Measurements from ENCODE around the gene TRIM60. TPM values are rescaled to one million over a fixed set of nuclear protein-coding genes. Genes with fewer than 3 reads are reported as not detected.

The TRIM60 gene
- total RNA-seq, 1 donor from 2014 or later: not detected

DNA sequence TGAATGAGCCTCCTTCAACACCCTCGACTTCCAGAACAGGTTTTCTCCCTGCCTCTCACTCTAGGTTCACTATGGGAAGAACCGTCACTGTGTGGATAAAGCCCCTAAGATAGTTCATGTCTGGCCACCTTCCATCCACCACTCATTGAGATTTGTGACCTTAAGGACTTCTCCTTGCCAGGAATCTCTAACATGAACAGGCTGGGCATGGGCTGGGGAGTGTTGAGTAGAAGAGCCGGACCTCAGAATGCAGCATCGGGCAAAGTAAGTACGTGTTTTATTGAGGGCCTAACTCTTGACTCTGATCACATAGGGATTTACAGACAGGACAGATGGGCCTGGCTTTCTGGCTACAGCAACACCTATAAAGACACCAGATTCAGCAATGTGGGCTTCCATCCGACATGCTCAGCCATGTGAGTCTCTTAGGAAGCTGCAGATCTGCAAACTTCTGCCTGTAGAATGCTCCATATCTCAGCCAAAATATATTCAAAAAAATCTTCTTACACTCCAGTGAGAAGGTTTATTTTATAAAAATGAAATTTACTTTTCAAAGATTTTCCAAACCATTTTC, 26.4 kb upstream of the TRIM60 start:
- H4K20me1 ChIP-seq (ENCODE audit: insufficient read depth, low read length): no peaks in the 10 kb centered on the region
- H3K36me3 ChIP-seq (ENCODE audit: insufficient read depth, low read length): no peaks in the 10 kb centered on the region
- H3K4me3 Mint-ChIP-seq (ENCODE audit: unreplicated experiment): no peak overlapping the region
- no peaks in the 10 kb centered on the region for H3K9me3 Mint-ChIP-seq (ENCODE audit: unreplicated experiment)
- no peak overlapping the region for H3K4me3 ChIP-seq (ENCODE audit: insufficient read depth, low read depth, low read length)
- H3K4me1 Mint-ChIP-seq (ENCODE audit: low read depth, unreplicated experiment): no peaks in the 10 kb centered on the region
- no peaks in the 10 kb centered on the region for H3K9me3 ChIP-seq (ENCODE audit: insufficient read depth, low read depth, low read length)
- no peak overlapping the region for H3K27ac ChIP-seq (ENCODE audit: low read depth, low read length)
- H3K4me2 ChIP-seq (ENCODE audit: low read length): no peak overlapping the region
- H3K27me3 ChIP-seq (ENCODE audit: insufficient read depth, low read length): no peaks in the 10 kb centered on the region
- no peak overlapping the region for H3K27ac Mint-ChIP-seq (ENCODE audit: unreplicated experiment)
- H3K36me3 Mint-ChIP-seq (ENCODE audit: low read depth, unreplicated experiment): no peaks in the 10 kb centered on the region
- no peaks in the 10 kb centered on the region for H3K27me3 Mint-ChIP-seq (ENCODE audit: low read depth, unreplicated experiment)
- no peaks in the 10 kb centered on the region for H3K4me1 ChIP-seq (ENCODE audit: insufficient read depth, low read length)
- no peaks in the 10 kb centered on the region for H3K79me2 ChIP-seq (ENCODE audit: insufficient read depth, low read length)
- TF ChIP-seq, protein P1, sequence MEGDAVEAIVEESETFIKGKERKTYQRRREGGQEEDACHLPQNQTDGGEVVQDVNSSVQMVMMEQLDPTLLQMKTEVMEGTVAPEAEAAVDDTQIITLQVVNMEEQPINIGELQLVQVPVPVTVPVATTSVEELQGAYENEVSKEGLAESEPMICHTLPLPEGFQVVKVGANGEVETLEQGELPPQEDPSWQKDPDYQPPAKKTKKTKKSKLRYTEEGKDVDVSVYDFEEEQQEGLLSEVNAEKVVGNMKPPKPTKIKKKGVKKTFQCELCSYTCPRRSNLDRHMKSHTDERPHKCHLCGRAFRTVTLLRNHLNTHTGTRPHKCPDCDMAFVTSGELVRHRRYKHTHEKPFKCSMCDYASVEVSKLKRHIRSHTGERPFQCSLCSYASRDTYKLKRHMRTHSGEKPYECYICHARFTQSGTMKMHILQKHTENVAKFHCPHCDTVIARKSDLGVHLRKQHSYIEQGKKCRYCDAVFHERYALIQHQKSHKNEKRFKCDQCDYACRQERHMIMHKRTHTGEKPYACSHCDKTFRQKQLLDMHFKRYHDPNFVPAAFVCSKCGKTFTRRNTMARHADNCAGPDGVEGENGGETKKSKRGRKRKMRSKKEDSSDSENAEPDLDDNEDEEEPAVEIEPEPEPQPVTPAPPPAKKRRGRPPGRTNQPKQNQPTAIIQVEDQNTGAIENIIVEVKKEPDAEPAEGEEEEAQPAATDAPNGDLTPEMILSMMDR (IDR thresholded peaks at IDR 0.05; ENCODE audit: insufficient read depth, low read depth, low read length): no peak
- no peak for TF ChIP-seq EZH2 (IDR thresholded peaks at IDR 0.05; ENCODE audit: insufficient read depth, low read length)
- FAIRE-seq (no peak), DNase-seq (ENCODE audit: low read depth) (no peak)
- H3K9ac ChIP-seq (ENCODE audit: low read length): no peak overlapping the region
- no peak overlapping the region for H2AFZ ChIP-seq (ENCODE audit: low read depth, low read length)

DNA sequence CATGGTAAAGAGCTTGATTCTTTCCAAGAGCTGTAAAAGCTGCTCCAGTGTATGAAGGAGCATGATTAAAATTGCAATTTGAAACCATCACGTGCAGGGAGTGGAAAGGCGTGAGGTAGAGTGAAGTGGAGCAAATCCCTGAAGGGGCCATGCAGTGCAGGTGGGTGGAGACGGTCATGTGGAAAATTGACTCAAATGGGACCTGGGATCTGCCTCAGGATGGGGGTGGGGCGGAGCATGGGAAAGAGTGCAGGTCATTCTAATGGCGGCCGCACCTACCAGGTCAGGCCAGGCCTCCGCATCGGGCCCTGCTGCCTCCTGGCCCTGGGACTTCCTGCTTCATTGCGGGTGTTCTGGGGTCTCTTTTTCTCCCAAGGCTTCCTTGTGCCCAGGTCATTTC, 25.3 kb upstream of the TRIM60 start:
- H3K4me1 Mint-ChIP-seq (ENCODE audit: low read depth, unreplicated experiment): no peaks in the 10 kb centered on the region
- H3K4me2 ChIP-seq (ENCODE audit: low read length): no peak overlapping the region
- no peaks in the 10 kb centered on the region for H3K27me3 Mint-ChIP-seq (ENCODE audit: low read depth, unreplicated experiment)
- H2AFZ ChIP-seq (ENCODE audit: low read depth, low read length): no peak overlapping the region
- no peak for TF ChIP-seq EZH2 (IDR thresholded peaks at IDR 0.05; ENCODE audit: insufficient read depth, low read length)
- TF ChIP-seq, protein P1 (IDR thresholded peaks at IDR 0.05; ENCODE audit: insufficient read depth, low read depth, low read length): no peak
- H3K27ac Mint-ChIP-seq (ENCODE audit: unreplicated experiment): no peak overlapping the region
- no peaks in the 10 kb centered on the region for H3K9me3 ChIP-seq (ENCODE audit: insufficient read depth, low read depth, low read length)
- no peaks in the 10 kb centered on the region for H3K9me3 Mint-ChIP-seq (ENCODE audit: unreplicated experiment)
- H3K36me3 ChIP-seq (ENCODE audit: insufficient read depth, low read length): no peaks in the 10 kb centered on the region
- FAIRE-seq (no peak), DNase-seq (ENCODE audit: low read depth) (no peak)
- H3K79me2 ChIP-seq (ENCODE audit: insufficient read depth, low read length): no peaks in the 10 kb centered on the region
- H3K4me1 ChIP-seq (ENCODE audit: insufficient read depth, low read length): no peaks in the 10 kb centered on the region
- H3K9ac ChIP-seq (ENCODE audit: low read length): no peak overlapping the region
- no peaks in the 10 kb centered on the region for H3K27me3 ChIP-seq (ENCODE audit: insufficient read depth, low read length)
- H3K36me3 Mint-ChIP-seq (ENCODE audit: low read depth, unreplicated experiment): no peaks in the 10 kb centered on the region
- H3K27ac ChIP-seq (ENCODE audit: low read depth, low read length): no peak overlapping the region
- H3K4me3 ChIP-seq (ENCODE audit: insufficient read depth, low read depth, low read length): no peak overlapping the region
- H3K4me3 Mint-ChIP-seq (ENCODE audit: unreplicated experiment): no peak overlapping the region
- no peaks in the 10 kb centered on the region for H4K20me1 ChIP-seq (ENCODE audit: insufficient read depth, low read length)

DNA sequence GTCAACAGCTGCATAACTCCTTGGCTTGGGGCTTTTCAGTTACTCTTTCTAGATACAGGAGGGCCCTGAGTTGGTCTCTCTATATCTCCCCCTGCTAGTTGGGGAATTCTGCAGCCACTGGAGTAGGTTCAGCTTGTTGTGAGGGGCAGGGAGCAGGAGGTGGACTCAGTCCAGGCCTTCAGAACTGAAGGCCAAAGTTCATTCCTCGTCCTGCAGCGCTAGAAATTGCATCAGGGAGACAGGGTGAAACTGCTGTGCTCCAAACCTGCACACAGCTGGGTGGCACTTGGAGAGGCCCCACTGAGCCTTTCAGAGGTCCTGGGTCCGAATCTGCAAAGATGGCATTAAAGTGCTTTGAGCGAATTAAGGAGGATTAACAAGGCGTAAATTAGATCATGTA, 24.9 kb upstream of the TRIM60 start:
- H3K79me2 ChIP-seq (ENCODE audit: insufficient read depth, low read length): no peaks in the 10 kb centered on the region
- no peak overlapping the region for H3K9ac ChIP-seq (ENCODE audit: low read length)
- DNase-seq (ENCODE audit: low read depth) (no peak), FAIRE-seq (no peak)
- H4K20me1 ChIP-seq (ENCODE audit: insufficient read depth, low read length): no peaks in the 10 kb centered on the region
- H3K27ac ChIP-seq (ENCODE audit: low read depth, low read length): no peak overlapping the region
- no peaks in the 10 kb centered on the region for H3K4me1 ChIP-seq (ENCODE audit: insufficient read depth, low read length)
- H3K4me2 ChIP-seq (ENCODE audit: low read length): no peak overlapping the region
- Mint-ChIP-seq H3K4me3 (ENCODE audit: unreplicated experiment) (no peak overlapping the region), H3K36me3 (ENCODE audit: low read depth, unreplicated experiment) (no peaks in the 10 kb centered on the region), H3K27ac (ENCODE audit: unreplicated experiment) (no peak overlapping the region), H3K4me1 (ENCODE audit: low read depth, unreplicated experiment) (no peaks in the 10 kb centered on the region), H3K9me3 (ENCODE audit: unreplicated experiment) (no peaks in the 10 kb centered on the region), H3K27me3 (ENCODE audit: low read depth, unreplicated experiment) (no peaks in the 10 kb centered on the region)
- no peaks in the 10 kb centered on the region for H3K36me3 ChIP-seq (ENCODE audit: insufficient read depth, low read length)
- no peak for TF ChIP-seq EZH2 (IDR thresholded peaks at IDR 0.05; ENCODE audit: insufficient read depth, low read length)
- TF ChIP-seq, protein P1 (IDR thresholded peaks at IDR 0.05; ENCODE audit: insufficient read depth, low read depth, low read length): no peak
- no peak overlapping the region for H3K4me3 ChIP-seq (ENCODE audit: insufficient read depth, low read depth, low read length)
- no peaks in the 10 kb centered on the region for H3K9me3 ChIP-seq (ENCODE audit: insufficient read depth, low read depth, low read length)
- no peak overlapping the region for H2AFZ ChIP-seq (ENCODE audit: low read depth, low read length)
- H3K27me3 ChIP-seq (ENCODE audit: insufficient read depth, low read length): no peaks in the 10 kb centered on the region
